ENCODE measurements around the gene RAPGEF4. TPM values are rescaled to one million over a fixed set of nuclear protein-coding genes. Genes with fewer than 3 reads are reported as not detected.

The RAPGEF4 gene
- total and polyA plus RNA-seq, 2 of the 13 experiments (the other 11 are each of a cell fraction or from before 2014, with no cell fraction given): 0.78 to 0.91 TPM

- no peak for TF ChIP-seq NAIF1 (CRISPR knock-in tag; IDR thresholded peaks at IDR 0.05; ENCODE audit: borderline replicate concordance)
- no peak for TF ChIP-seq ZSCAN21 (CRISPR knock-in tag; IDR thresholded peaks at IDR 0.05; ENCODE audit: borderline replicate concordance)
- no peak for TF ChIP-seq TBX3 (IDR thresholded peaks at IDR 0.05; ENCODE audit: borderline replicate concordance)
- no peak for TF ChIP-seq ZNF614 (CRISPR knock-in tag; IDR thresholded peaks at IDR 0.05; ENCODE audit: borderline replicate concordance)
- no peak for TF ChIP-seq ZMYM4 (CRISPR knock-in tag; IDR thresholded peaks at IDR 0.05)
- TF ChIP-seq MYNN (CRISPR knock-in tag; IDR thresholded peaks at IDR 0.05; ENCODE audit: low read depth): no peak
- TF ChIP-seq ZNF646 (CRISPR knock-in tag; IDR thresholded peaks at IDR 0.05): no peak
- peak; percentile 43; the same call in 1 of the 2 replicates for TF ChIP-seq TFAP4 (IDR thresholded peaks at IDR 0.05; ENCODE audit: borderline replicate concordance, low read depth)
- no peak for TF ChIP-seq ZNF800 (CRISPR knock-in tag; IDR thresholded peaks at IDR 0.05)
- TF ChIP-seq ZNF30 (CRISPR knock-in tag; IDR thresholded peaks at IDR 0.05): no peak
- no peak for TF ChIP-seq ZNF704 (CRISPR knock-in tag; IDR thresholded peaks at IDR 0.05; ENCODE audit: borderline replicate concordance)
- no peak for TF ChIP-seq MEF2D (CRISPR knock-in tag; IDR thresholded peaks at IDR 0.05)
- TF ChIP-seq DBP (CRISPR knock-in tag; IDR thresholded peaks at IDR 0.05; ENCODE audit: not compliant biosample characterization): no peak
- TF ChIP-seq HOXA3 (CRISPR knock-in tag; IDR thresholded peaks at IDR 0.05): no peak
- no peak for TF ChIP-seq THAP7 (CRISPR knock-in tag; IDR thresholded peaks at IDR 0.05)
- no peak for TF ChIP-seq SRSF4 (IDR thresholded peaks at IDR 0.05; ENCODE audit: low read depth, low read length, poor library complexity, severe bottlenecking)
These were observed 313.4 kb downstream of the RAPGEF4 start (continued) for GRCh38 chr2:173048897-173049661.

Data from HepG2 (cell line).